ENCODE results near the gene HMCN2.
"Not testable (repeated sequence)": the region's sequence is repeated elsewhere in the genome, so short reads cannot be mapped to it uniquely, and the experiment has no call there.

Gene HMCN2

GRCh38 chr9:130264414-130265350 is 878 bp upstream of the HMCN2 start:
- DNase-seq (ENCODE audit: low spot score) = no peak

GRCh38 chr9:130266236-130267098 is 907 bp downstream of the HMCN2 start:
- no peak for DNase-seq (ENCODE audit: low spot score)

DNA sequence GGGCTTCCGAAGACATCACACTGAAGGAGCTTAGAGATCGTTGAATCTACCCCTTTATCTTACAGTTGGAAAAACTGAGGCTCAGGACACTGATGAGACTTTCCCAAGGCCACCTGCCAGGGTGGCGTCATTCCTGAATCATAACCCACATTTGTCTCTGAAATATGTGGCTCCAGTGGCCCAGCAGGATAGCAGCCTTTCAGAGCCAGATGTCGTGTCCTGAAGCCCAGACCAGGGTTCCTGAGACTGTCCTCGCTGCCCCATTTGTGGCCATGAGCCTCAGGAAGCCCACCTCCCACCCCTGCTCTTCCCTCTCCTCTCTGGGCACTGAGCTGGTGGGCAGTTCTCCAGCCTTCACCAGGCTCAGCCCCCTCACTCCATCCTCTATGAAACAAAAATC is 2.4 kb downstream of the HMCN2 start:
- no peak for DNase-seq (ENCODE audit: low spot score)

DNA sequence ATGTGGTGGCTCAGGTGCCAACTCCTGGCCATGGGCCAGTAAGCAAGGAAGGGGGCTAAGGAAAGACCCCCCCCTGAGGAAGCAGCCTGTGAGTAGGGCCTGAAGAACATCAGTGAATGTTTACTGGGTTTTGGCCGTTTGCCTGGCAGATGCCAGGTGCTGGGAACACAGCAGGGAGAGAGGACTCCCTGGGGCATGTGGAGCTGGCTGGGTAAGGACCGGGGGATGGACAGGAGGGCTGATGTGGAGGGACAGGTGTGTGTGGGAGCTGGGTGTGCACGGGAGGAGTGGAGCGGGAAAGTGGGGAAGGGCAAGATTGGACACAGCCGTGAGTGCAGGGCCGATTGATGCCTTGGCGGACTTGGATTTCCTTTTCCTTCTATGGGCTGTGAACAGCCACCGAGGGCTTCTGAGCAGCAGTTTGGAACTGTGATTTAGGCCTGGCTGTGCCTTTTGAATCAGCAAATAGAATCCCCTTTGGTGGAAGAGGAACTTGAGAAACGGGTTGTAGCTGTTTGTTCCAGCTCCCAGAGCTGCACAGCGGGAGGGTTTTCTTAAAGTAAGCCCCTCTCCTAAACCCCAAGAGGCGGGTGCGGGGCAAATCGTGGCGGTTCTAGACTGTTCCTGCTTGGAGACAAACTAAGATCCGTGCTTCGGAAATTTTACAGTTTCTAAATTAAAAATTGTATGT is 3.1 kb downstream of the HMCN2 start:
- DNase-seq (ENCODE audit: low spot score) = no peak

DNA sequence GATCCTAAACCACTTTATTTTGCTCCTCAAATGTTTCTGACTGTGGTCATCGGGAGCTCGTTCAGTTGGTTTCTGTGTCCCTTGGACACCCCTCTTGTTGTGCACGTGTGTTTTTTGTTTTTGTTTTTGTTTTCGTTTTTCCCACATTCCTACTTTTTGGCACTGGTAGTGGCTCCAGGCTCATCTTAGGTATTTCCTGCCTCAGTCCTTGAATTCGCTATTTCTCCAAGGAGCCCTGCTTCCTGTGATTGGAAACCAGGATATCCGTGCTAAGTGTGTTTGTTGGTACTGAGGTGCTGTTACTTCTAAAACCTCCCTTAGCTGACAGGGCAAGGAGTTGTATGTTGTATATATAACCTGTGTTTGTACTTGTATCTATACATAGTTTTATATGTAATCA is 5.9 kb downstream of the HMCN2 start:
- DNase-seq (ENCODE audit: low spot score) = no peak

- no peak for DNase-seq (ENCODE audit: low spot score)
Measured at GRCh38 chr9:130275156-130275555, 9.6 kb downstream of the HMCN2 start.

GRCh38 chr9:130276121-130276520 is 10.6 kb downstream of the HMCN2 start:
- no peak for DNase-seq (ENCODE audit: low spot score)

DNA sequence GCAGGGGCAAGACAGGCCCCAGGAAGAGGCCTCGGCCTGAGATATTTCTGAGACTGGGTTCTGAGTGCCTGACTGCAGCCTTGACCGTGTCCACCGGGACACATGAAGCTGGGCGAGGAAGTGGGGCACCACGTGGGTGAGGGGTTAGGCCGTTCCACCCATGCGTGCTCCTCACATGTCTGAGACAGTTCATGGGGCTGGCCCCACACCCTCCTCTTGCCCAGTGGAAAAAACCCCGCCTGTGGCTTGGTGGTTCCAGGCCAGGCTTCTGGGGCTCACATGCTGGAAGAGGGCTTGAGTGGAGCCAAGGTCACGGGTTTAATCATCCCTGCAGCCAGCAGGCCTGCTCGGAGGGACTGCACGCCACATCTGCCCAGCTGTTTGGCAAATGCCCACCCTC is 11.4 kb downstream of the HMCN2 start:
- DNase-seq (ENCODE audit: low spot score) = no peak

- not testable (repeated sequence) for DNase-seq (ENCODE audit: low spot score)
Measured at GRCh38 chr9:130277525-130277924, 12.0 kb downstream of the HMCN2 start.

- DNase-seq (ENCODE audit: low spot score) = no peak
Measured at GRCh38 chr9:130283539-130284248, 18.1 kb downstream of the HMCN2 start.

DNA sequence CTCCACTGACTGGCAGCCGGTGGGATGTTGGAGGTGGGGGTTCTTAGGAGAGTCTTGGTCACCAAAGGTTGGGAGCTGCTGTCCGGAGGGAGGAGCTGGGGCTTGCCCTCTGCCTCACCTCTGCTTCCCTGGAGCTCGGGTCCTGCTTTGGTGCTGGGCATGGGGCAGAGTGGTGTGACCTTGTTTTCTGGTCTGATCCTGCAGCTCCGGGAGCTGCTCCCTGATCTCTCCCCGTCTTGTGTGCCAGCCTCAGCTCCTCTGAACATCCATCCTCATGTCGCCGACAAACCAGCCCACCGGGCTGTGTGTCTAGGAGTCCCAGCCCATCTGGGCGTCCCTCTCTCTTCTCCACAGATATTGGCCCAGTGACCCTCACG is 18.7 kb downstream of the HMCN2 start:
- DNase-seq (ENCODE audit: low spot score) = no peak

DNA sequence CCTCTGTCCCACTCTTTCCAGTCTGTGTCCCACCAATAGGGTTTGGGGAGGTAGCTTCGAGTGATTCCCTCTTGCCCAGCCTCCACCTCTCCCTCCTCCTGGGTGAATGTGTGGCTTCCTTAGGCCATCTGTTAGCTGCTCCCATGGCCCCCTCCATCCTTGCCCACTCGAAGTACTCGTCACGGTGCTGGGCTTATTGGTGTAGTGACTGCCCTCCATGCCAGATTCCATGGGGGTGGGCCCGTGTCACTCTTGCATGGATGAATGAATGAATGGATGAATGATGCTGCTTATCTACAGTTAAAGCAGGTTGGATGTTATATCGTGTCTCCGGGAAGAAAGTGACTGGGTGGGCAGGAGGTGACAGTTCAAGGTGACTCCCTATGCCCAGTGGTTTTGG is 19.1 kb downstream of the HMCN2 start:
- DNase-seq (ENCODE audit: low spot score) = no peak

GRCh38 chr9:130285271-130285670 is 19.7 kb downstream of the HMCN2 start:
- no peak for DNase-seq (ENCODE audit: low spot score)

DNA sequence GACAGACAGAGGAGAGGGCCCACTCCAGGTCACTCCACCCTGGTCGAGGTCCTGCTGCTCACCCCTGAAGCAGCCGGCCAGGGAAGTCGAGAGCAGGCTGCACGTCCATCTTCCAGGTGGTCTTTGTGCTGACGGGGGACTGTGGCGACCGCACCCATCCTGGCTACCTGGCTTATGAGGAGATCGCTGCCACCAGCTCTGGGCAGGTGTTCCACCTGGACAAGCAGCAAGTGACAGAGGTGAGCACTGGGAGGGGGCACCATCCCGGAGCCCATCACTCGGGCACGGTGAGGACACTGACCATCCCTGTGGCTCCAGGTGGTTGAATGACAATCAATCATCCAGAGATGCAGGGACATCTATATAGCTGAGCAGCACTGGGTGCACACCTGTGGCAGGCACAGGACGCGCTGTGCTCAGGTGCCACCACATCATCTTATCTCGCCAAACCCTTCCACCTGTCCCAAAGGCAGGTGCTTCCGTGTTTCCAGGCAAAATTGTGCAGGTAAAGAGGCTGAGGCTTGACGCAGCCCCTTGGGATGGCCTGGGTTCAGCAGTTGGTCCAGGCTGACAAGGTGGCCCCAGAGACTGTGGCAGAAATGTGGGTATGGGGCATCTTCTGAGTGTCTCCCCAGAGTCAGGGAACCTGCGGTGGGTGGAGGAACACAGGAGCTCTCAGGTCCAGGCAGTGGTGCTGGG is 20.7 kb downstream of the HMCN2 start:
- DNase-seq (ENCODE audit: low spot score) = no peak

DNA sequence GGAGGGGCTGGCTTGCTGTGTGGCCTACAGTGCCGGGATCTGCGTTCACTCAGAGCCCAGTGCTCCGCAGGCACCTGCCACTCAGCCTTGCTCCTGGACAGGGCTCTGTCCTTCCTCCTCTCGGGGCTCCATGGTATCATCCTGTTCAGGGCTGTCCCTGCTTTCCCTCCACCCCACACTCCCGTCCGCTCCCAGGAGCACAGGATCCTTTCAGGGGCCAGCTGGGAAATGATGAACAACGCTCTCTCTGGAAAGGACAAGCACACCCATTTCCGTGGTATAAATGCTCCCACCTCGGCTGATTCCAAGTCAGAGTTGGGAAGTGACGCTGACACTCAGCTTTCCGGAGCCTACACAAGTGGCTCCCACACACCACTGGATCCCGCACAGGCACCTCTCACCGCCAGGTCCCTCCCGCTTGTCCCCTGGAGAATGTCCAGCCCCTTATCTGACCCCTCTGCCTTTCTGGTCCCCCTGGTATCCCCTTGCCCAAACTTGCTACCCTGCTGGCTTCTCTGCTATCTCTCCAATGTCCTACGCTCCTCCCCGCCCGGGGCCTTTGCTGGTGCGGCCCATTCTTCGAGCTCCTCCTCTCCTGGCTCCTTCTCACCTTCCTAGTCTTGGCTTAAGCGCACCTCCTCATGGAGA is 21.3 kb downstream of the HMCN2 start:
- DNase-seq (ENCODE audit: low spot score) = no peak

DNA sequence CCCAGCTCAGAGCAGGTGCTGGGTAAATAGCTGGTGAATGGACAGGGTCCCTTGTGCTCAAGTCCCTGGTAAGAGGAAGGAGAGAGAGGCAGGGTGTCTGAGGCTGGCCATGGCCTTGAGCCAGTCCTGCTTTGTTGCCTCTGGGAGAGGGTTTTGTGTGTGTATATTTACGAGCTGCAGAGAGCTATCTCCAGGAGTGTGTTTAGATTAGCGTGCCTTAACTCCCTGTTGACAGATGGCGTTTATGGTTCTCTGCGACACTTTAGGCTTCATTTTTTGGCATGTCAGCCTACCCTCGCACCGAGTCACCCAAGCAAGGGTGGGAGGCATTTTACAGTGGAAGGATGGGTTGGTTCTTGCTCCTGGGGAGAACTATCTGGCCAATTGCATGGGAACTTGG is 22.2 kb downstream of the HMCN2 start:
- no peak for DNase-seq (ENCODE audit: low spot score)

GRCh38 chr9:130288393-130288792 is 22.8 kb downstream of the HMCN2 start:
- DNase-seq (ENCODE audit: low spot score) = no peak

- no peak for DNase-seq (ENCODE audit: low spot score)
Measured at GRCh38 chr9:130288926-130289690, 23.5 kb downstream of the HMCN2 start.

DNA sequence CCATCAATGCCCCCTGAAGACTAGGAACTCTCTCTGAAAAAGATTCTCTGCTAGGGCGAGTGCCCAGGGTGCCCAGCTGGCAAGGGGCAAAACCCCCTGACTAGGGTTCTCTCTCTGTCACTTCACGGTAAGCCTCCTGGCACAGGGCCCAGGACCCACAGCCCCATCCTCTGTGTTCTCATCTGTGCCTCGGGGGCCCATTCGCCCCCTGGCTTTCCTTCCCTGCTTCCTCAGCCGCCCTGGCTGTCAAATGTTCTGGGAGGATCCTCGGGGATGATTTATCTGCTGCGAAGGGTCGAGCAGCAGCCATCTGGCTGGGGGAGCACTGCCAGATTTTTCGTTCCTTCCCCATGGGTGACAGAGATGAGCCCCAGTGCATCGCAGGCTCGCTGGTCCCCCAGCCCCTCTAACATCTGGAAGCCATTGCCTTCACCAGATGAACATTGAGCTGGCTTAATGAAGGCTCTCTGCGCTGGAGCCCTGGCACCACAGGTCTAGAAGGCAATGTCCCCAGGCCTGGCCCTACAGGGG is 24.2 kb downstream of the HMCN2 start:
- DNase-seq (ENCODE audit: low spot score) = no peak

Measured in HuH-7.5 (cell line).